GM19467 (cell line): ENCODE measurements around the gene TMEM184A.
"Not testable (repeated sequence)": the region's sequence is repeated elsewhere in the genome, so short reads cannot be mapped to it uniquely, and the experiment has no call there.

Source experiments
- ATAC-seq: cut with Tn5 transposase; IDR thresholded peaks from one replicate; pipeline ENCODE4 v1.9.1; 2021; ENCODE audit warnings: mild to moderate bottlenecking, moderate library complexity; ENCODE audit not compliant: unreplicated experiment

TMEM184A gene

DNA sequence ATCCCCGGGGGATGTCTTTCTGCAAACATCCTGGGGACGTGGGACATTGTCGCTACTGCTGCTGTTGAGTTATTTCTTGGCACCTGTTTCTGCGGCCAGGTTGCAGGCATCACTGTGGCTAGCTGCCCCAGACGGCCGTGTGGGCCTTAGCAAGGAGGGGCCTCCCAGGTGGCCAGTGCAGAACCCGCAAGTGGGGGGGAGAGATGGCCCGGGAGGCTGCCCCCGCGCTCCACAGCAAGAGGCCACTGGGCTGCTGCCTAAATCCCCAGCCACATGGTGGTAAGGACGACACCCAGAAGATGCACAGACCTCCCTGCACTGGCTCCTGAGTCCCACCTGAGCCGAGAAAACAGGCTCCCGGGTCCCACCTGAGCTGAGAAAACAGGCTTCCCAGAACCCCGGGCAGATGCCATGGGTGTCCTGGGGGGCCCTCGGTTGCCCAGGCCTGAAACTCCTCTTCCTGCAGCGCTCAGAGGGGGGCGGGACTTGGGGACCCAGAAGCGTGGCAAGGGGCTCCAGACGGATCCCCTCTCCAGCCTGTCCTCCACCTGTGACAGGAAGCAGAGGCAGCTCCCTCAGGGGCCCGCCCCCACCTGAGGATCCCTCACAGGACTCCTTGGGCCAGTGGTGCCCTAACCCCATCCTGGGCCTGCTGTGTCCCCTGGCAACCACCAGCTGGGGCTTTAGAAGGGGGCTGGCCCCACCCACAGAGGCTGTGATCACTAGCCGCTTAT is 26.5 kb downstream of the TMEM184A start:
- no peak for ATAC-seq

GRCh38 chr7:1526271-1526754 is 29.7 kb downstream of the TMEM184A start:
- ATAC-seq = no peak

- ATAC-seq = no peak
Observed at GRCh38 chr7:1525409-1525808, 30.6 kb downstream of the TMEM184A start.

DNA sequence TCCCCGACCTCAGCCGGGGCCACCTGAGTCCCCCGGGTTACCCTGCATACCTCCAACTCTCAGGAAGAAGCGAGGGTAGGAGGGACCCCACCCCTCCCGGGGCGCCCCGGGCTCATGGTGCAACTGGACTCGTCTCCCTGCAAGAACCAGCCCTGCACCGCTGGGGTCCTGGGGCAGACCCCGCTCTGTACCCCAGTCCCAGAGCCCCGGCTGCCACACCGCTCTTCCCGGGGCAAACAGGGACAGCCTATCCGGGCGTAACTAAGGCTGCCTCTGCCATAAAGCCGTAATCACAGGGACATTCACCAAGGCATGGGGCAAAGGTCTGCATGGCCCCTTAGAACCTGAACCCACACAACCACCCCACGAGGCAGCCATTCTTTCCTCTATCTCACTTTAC is 32.2 kb downstream of the TMEM184A start:
- no peak for ATAC-seq

DNA sequence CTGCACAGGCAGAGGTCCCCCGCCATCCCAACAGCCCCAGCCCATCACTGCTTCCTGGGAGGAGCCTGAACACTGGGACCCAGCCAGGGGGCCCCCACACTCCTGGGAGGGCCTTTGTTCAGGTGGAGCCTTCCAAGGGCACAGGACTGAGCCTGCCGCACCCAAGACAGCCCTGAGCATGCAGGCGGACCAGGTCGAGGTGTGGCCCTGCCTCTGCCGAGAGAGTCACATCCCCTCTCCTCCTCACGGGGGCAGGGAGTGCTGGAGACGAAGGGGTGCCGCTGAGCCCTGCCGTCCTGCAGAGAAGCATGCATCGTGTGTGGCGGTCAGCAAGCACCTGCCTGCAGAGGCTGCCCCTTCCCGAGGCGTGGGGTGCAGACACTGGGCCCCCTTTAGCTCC is 32.8 kb downstream of the TMEM184A start:
- no peak for ATAC-seq

DNA sequence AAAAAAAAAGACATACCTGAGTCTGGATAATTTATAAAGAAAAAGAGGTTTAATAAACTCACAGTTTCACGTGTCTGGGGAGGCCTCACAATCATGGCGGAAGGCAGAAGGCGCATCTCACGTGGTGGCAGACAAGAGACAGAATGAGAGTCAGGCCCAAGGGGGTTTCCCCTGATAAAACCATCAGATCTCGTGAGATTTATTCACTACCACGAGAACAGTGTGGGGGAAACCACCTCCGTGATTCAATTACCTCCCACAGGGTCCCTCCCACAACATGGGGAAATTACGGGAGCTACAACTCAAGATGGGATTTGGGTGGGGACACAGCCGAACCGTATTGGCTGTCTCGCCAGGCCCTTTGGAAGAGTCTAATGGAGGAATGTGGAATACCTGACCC is 34.5 kb downstream of the TMEM184A start:
- ATAC-seq = no peak

- ATAC-seq = no peak
Observed at GRCh38 chr7:1520539-1521234, 35.3 kb downstream of the TMEM184A start.

- not testable (repeated sequence) for ATAC-seq
Observed at GRCh38 chr7:1519322-1519922, 36.6 kb downstream of the TMEM184A start.

DNA sequence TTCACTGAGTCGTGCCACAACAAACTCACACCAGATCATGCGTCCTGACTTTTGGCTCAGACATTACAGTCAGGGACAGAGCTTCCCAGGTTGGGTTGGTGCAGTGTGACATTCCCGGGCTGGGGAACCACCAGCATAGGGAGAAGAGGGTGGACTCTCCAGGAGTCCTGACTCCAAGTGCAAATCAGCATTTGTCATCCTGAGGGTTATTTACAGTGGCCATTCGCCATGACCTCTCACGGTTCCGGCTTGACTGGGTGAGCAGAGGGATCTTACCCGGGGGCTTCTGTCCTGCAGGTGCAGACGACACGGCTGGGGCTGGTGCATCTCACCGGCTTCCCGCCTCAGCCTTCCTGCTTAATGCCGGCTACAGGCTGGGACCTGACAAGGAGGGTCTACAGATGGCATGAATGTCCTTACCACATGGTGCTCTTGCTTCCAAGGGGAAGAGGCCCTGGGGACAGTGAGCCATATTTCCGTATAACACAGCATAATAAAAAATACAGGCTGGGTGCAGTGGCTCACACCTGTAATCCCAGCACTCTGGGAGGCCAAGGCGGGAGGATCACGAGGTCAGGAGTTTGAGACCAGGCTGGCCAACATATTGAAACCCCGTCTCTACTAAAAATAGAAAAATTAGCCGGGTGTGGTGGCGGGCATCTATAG is 39.3 kb downstream of the TMEM184A start:
- ATAC-seq = no peak

DNA sequence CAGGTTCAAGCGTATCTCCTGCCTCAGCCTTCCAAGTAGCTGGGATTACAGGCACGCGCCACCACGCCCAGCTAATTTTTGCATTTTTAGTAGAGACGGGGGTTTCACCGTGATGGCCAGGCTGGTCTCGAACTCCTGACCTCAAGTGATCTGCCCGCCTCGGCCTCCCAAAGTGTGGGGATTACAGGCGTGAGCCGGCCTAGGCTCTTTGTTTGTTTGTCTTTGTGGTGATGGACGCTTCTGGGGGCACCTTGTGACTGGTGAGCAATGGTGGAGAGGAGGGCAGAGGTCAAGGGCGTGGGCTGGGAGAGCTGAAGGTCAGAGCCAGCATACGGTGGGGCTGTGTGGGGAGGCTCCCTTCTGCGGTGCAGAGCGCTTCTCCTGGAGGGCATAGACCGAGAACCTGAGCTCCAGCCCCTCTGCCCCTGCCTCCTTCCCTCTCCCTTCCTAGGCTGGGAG is 40.5 kb downstream of the TMEM184A start:
- not testable (repeated sequence) for ATAC-seq

- ATAC-seq = no peak
Observed at GRCh38 chr7:1514995-1515401, 41.0 kb downstream of the TMEM184A start.

DNA sequence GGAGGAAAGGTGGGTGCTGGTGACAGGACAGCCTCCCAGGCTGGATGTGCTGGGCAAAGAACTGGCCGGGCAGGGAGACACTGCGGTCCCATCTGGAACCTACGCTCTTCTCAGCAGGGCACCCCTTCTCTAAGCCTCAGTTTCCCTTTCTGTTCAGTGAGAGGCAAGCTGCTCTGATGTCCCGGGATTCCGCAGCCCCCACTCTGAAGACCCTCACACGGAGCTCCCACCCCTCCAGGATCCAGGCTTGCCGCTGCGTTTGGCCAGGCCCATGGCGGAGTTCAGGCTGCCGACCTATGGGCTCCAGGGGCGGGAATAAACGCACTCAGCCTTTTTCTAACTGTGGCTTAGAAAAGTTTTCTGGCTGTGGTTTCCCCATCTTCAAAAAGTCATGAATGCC is 41.6 kb downstream of the TMEM184A start:
- ATAC-seq = no peak

DNA sequence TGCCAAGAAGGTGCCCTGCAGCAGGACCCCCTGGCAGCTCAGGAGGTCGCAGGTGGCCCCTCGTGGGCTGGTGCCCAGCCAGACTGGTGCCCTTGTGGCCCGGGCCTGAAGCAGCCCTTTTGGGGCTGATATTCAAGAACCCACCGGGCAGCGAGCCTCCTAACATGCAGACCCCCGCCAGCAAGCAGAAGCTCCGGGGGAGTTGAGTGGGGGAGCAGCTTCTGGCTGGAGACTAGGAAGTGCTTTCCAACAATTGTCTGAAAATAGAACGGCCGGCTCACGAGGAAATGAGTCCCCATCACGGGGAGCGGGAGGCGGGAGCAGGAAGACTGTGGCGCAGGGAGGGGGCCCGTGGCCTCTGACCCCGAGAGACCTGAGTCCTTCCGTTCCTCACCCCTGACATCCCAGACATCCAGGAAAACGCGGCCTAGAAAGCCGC is 42.3 kb downstream of the TMEM184A start:
- ATAC-seq = no peak

GRCh38 chr7:1512781-1513656 is 43.0 kb downstream of the TMEM184A start:
- ATAC-seq = no peak

GRCh38 chr7:1511444-1512422 is 44.3 kb downstream of the TMEM184A start:
- no peak for ATAC-seq

GRCh38 chr7:1510780-1511154 is 45.2 kb downstream of the TMEM184A start:
- ATAC-seq = no peak

DNA sequence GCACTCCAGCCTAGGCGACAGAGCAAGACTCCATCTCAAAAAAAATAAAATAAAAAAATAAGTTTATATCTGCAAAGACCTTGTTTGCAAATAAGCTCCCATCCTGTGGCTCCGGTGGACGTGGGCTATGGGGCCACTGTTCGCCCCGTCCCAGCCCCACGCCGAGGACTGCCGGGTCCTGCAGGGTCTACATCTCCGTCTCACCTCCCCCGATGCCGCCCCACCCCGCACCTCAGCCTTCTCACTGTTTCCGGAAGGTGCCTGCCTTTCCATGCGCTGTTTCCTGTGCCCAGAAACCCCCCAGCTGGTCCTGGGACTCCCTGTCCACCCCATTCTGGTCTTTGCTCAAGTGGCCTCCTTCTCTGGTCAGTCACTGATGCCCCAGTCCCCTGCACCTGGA is 46.8 kb downstream of the TMEM184A start:
- ATAC-seq = no peak

GRCh38 chr7:1508277-1508758 is 47.7 kb downstream of the TMEM184A start:
- no peak for ATAC-seq
